ENCODE data around the gene ELF2. TPM values are rescaled to one million over a fixed set of nuclear protein-coding genes. Genes with fewer than 3 reads are reported as not detected.
A peak's percentile ranks its signal among the peaks of the same experiment; 100 is the strongest.

The ELF2 gene
- total and polyA plus RNA-seq, 2 donors from 2014 or later: 12.8 to 58.5 TPM

DNA sequence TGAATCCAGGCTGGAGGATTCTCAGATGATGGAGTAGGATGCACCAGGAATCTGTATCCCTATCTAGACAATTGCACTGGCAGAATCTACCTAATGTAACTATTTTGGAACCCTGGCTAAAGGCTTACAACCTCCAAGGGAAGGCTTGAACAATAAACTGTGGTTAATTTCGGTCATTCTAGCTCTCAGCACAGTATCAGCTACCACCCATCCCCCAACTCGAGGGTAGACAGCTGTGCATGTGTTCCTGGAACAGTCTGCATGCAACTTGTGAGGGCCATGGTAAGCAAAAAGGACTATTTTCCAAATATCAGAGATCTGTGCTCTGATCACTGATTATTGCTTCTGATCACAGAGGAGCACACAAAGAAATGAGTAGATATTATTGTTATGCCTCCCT, 34.0 kb downstream of the ELF2 start:
- no peak overlapping the region for H3K9ac ChIP-seq (ENCODE audit: low read length in 3 of 3)
- no peaks in the 10 kb centered on the region for H3K36me3 ChIP-seq (ENCODE audit: control insufficient read depth in 2 of 3, insufficient read depth in 3 of 3, low read length in 3 of 3)
- no peaks in the 10 kb centered on the region for H3K9me3 ChIP-seq (ENCODE audit: control insufficient read depth in 2 of 3, insufficient read depth in 1 of 3, low read length in 3 of 3)
- FAIRE-seq (no peak), DNase-seq (peak in 1 of 5 donors; percentile 16)
- H3K4me3 ChIP-seq (ENCODE audit: low read length in 3 of 3): no peak overlapping the region
- TF ChIP-seq, protein P1, sequence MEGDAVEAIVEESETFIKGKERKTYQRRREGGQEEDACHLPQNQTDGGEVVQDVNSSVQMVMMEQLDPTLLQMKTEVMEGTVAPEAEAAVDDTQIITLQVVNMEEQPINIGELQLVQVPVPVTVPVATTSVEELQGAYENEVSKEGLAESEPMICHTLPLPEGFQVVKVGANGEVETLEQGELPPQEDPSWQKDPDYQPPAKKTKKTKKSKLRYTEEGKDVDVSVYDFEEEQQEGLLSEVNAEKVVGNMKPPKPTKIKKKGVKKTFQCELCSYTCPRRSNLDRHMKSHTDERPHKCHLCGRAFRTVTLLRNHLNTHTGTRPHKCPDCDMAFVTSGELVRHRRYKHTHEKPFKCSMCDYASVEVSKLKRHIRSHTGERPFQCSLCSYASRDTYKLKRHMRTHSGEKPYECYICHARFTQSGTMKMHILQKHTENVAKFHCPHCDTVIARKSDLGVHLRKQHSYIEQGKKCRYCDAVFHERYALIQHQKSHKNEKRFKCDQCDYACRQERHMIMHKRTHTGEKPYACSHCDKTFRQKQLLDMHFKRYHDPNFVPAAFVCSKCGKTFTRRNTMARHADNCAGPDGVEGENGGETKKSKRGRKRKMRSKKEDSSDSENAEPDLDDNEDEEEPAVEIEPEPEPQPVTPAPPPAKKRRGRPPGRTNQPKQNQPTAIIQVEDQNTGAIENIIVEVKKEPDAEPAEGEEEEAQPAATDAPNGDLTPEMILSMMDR (IDR thresholded peaks at IDR 0.05; ENCODE audit: borderline replicate concordance, extremely low read depth, insufficient read depth): no peak
- intact Hi-C loops (cut with DNase I): no loop called here
- no peak overlapping the region for H3K27ac ChIP-seq (ENCODE audit: low read depth in 2 of 2, low read length in 2 of 2)
- peaks cover 0 to 11% (median 5%) of the 10 kb centered on the region in 3 donors for H3K4me1 ChIP-seq (ENCODE audit: control insufficient read depth in 2 of 3, insufficient read depth in 2 of 3, low read depth in 1 of 3, low read length in 3 of 3)
- no peaks in the 10 kb centered on the region for H3K27me3 ChIP-seq (ENCODE audit: control insufficient read depth, insufficient read depth, low read length)

DNA sequence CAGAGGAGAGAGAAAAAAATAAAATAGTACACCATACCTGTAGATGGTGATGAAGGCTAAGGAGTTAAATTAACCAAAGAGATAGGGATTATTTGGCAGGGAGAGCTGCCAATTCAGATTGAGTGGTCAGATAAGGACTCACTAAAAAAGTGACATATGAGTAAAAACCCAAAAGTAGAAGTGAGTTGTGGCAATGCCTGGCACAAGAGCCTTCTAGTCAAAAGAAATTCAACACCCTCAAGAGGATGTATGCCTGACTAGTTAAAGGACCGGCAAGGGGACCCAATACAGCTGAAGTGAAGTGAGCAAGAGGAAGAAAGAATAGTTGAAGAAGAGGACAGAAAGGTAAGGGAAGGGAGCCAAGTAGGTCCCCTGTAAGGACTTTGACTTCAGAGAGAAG, 34.9 kb downstream of the ELF2 start:
- TF ChIP-seq, protein P1 (IDR thresholded peaks at IDR 0.05; ENCODE audit: borderline replicate concordance, extremely low read depth, insufficient read depth): no peak
- FAIRE-seq: no peak
- peaks cover 0 to 11% (median 5%) of the 10 kb centered on the region in 3 donors for H3K4me1 ChIP-seq (ENCODE audit: control insufficient read depth in 2 of 3, insufficient read depth in 2 of 3, low read depth in 1 of 3, low read length in 3 of 3)

DNA sequence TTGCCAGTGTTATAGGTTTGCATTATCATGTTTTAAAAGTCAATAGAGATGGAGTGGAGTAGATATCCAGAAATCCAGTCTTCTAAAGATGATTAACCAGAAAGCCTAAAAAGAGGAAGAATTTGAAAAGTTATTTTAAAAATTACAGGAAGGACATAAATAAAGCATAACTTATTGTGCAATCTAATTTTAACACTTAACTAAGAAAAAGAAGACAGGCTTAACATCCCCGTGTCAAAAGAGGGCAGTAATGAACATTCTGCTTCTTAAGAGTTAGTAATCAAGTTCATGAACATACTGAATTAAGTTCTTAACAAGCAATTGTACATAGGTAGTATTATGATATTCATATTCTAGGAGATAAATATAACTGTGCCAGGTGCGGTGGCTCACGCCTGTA, 39.3 kb downstream of the ELF2 start:
- intact Hi-C loops (cut with DNase I): no loop called here

More for the DNA sequence above, 34.9 kb downstream of the ELF2 start:
- intact Hi-C loops (cut with DNase I): no loop called here
- peak in 1 of 5 donors; percentile 21 for DNase-seq
- H3K27ac ChIP-seq (ENCODE audit: low read depth in 2 of 2, low read length in 2 of 2): no peak overlapping the region
- H3K9ac ChIP-seq (ENCODE audit: low read length in 3 of 3): no peak overlapping the region
- peaks cover 0 to 5% (median 0%) of the 10 kb centered on the region in 3 donors for H3K36me3 ChIP-seq (ENCODE audit: control insufficient read depth in 2 of 3, insufficient read depth in 3 of 3, low read length in 3 of 3)
- no peaks in the 10 kb centered on the region for H3K27me3 ChIP-seq (ENCODE audit: control insufficient read depth, insufficient read depth, low read length)
- no peaks in the 10 kb centered on the region for H3K9me3 ChIP-seq (ENCODE audit: control insufficient read depth in 2 of 3, insufficient read depth in 1 of 3, low read length in 3 of 3)
- no peak overlapping the region for H3K4me3 ChIP-seq (ENCODE audit: low read length in 3 of 3)

More for the DNA sequence above, 39.3 kb downstream of the ELF2 start:
- no peak for DNase-seq
- no peak for FAIRE-seq
- Histone ChIP-seq H3K9ac (ENCODE audit: low read length in 3 of 3) (no peak overlapping the region), H3K4me1 (ENCODE audit: control insufficient read depth in 2 of 3, insufficient read depth in 2 of 3, low read depth in 1 of 3, low read length in 3 of 3) (peaks cover 0 to 5% (median 3%) of the 10 kb centered on the region in 3 donors), H3K27ac (ENCODE audit: low read depth in 2 of 2, low read length in 2 of 2) (no peak overlapping the region), H3K36me3 (ENCODE audit: control insufficient read depth in 2 of 3, insufficient read depth in 3 of 3, low read length in 3 of 3) (peaks cover 0 to 11% (median 0%) of the 10 kb centered on the region in 3 donors), H3K4me3 (ENCODE audit: low read length in 3 of 3) (no peak overlapping the region), H3K27me3 (ENCODE audit: control insufficient read depth, insufficient read depth, low read length) (no peaks in the 10 kb centered on the region), H3K9me3 (ENCODE audit: control insufficient read depth in 2 of 3, insufficient read depth in 1 of 3, low read length in 3 of 3) (no peaks in the 10 kb centered on the region)
- TF ChIP-seq, protein P1 (IDR thresholded peaks at IDR 0.05; ENCODE audit: borderline replicate concordance, extremely low read depth, insufficient read depth): no peak
